HepG2 (cell line): ENCODE data around the gene FAM110A. TPM values are rescaled to one million over a fixed set of nuclear protein-coding genes. Genes with fewer than 3 reads are reported as not detected.

Experiments
- ATF7-NPFF ChIP-seq: sonication (generic); formaldehyde crosslinking; IDR thresholded peaks from 2 replicates; pipeline ENCODE4 v1.8.1; 2023; ENCODE audit warnings: mild to moderate bottlenecking, low read depth, missing genetic modification reagents, moderate library complexity
- EED ChIP-seq: sonication (generic); formaldehyde crosslinking; IDR thresholded peaks from 2 replicates; pipeline ENCODE4 v1.5.0; 2020; ENCODE audit warnings: mild to moderate bottlenecking, missing genetic modification reagents
- MAZ ChIP-seq, 2 experiments: sonication (generic) in 1 of 2; formaldehyde crosslinking in 1 of 2; IDR thresholded peaks; 2 replicates each; pipeline versions ENCODE4 v1.5.0 to v1.6.1; 2012 to 2020; ENCODE audit warnings: low read depth in 2 of 2, mild to moderate bottlenecking in 2 of 2, borderline replicate concordance in 1 of 2, improper control_type of control experiment in 1 of 2, low read length in 1 of 2, missing genetic modification reagents in 1 of 2, moderate library complexity in 1 of 2
- POLR2G ChIP-seq: fragments of 200-400 bp; formaldehyde crosslinking; IDR thresholded peaks from 2 replicates; pipeline ENCODE4 v1.6.1; 2018; ENCODE audit warnings: mild to moderate bottlenecking, low read depth, low read length, moderate library complexity
- RFXANK ChIP-seq: IDR thresholded peaks from 2 replicates; pipeline ENCODE4 v1.6.1; 2016
- SMYD3 ChIP-seq: sonication (generic); formaldehyde crosslinking; IDR thresholded peaks from 2 replicates; pipeline ENCODE4 v1.8.1; 2023; ENCODE audit warnings: mild to moderate bottlenecking, missing genetic modification reagents
- YEATS4 ChIP-seq: sonication (generic); formaldehyde crosslinking; IDR thresholded peaks from 2 replicates; pipeline ENCODE4 v1.4.0; 2020; ENCODE audit warnings: missing genetic modification reagents, borderline replicate concordance
- ZNF326 ChIP-seq: sonication (generic); formaldehyde crosslinking; IDR thresholded peaks from 2 replicates; pipeline ENCODE4 v1.4.0; 2020; ENCODE audit warnings: missing genetic modification reagents, borderline replicate concordance
- ZNF44 ChIP-seq: sonication (generic); formaldehyde crosslinking; IDR thresholded peaks from 2 replicates; pipeline ENCODE4 v1.5.1; 2020; ENCODE audit warnings: mild to moderate bottlenecking, missing genetic modification reagents
- ZNF607 ChIP-seq: sonication (generic); formaldehyde crosslinking; IDR thresholded peaks from 2 replicates; pipeline ENCODE4 v1.5.1; 2020; ENCODE audit warnings: missing genetic modification reagents, mild to moderate bottlenecking, borderline replicate concordance
- polyA plus RNA-seq, 8 experiments: library from polyadenylated mRNA; depleted of rRNA in 3 of 8; stranded (reverse) in 7 of 8; unstranded in 1 of 8; fragments of >200 nt; fragmentation: Illumina TruSeq in 4 of 8; extraction: Trizol in 4 of 8; gene quantifications; 2 replicates each; pipeline versions ENCODE4 v1.2.1 to v1.2.3, GENCODE V29; 2011 to 2016; ENCODE audit warnings: low read depth in 4 of 8, missing spikeins in 1 of 8, mixed read lengths in 1 of 8; ENCODE audit not compliant: insufficient read depth in 1 of 8
- total RNA-seq, 5 experiments: library from RNA; depleted of rRNA; stranded (reverse); fragments of >200 nt; fragmentation: Illumina TruSeq; extraction: Trizol; gene quantifications; 2 replicates each; pipeline ENCODE4 v1.2.3, GENCODE V29; 2016; ENCODE audit warnings: low read depth in 1 of 5
- TF ChIP-seq, protein P1 (sequence below): sonication (generic); formaldehyde crosslinking; IDR thresholded peaks from 2 replicates; pipeline ENCODE4 v1.8.1; 2022; ENCODE audit warnings: low read depth, mild to moderate bottlenecking, missing genetic modification reagents

FAM110A gene
- total and polyA plus RNA-seq, 2 of the 13 experiments (the other 11 are each of a cell fraction or from before 2014, with no cell fraction given), result 1.9 TPM

DNA sequence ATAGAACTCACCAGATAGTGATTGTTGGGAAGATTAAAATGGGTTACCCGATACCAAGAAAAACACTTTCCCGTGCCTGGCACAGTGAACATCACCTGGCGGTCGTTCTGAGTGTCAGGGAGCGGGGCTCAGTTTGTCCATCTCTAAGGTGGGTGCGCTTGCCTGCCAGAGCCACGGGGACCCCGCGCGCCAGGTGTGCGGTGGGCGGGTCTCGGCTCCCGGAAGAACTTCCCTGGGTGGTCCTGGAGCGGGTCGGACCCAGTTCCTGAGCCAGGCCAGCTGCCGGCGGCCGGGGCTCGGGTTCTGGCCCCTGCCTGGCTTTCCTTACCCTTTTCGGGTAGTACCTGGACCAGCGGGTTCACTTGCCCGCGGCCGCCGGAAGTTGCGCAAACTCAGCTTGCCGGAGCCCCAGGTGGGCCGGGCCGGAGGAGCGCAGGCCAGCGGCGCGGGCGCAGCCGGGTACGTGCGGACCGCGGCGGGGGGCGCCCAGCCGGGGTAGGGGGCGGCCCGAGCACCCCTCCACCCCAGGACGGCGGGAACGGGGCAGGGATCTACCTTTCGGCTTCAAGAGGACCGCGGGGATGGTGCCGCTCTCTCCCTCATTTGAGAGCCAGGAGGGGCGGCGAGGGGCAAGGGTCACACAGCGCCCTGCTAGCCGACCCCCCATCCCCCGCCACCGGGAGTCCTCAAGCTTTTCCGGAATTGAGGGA lies 7.5 kb downstream of the FAM110A start (continued):
- TF ChIP-seq, protein P1, sequence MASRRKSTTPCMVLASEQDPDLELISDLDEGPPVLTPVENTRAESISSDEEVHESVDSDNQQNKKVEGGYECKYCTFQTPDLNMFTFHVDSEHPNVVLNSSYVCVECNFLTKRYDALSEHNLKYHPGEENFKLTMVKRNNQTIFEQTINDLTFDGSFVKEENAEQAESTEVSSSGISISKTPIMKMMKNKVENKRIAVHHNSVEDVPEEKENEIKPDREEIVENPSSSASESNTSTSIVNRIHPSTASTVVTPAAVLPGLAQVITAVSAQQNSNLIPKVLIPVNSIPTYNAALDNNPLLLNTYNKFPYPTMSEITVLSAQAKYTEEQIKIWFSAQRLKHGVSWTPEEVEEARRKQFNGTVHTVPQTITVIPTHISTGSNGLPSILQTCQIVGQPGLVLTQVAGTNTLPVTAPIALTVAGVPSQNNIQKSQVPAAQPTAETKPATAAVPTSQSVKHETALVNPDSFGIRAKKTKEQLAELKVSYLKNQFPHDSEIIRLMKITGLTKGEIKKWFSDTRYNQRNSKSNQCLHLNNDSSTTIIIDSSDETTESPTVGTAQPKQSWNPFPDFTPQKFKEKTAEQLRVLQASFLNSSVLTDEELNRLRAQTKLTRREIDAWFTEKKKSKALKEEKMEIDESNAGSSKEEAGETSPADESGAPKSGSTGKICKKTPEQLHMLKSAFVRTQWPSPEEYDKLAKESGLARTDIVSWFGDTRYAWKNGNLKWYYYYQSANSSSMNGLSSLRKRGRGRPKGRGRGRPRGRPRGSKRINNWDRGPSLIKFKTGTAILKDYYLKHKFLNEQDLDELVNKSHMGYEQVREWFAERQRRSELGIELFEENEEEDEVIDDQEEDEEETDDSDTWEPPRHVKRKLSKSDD (CRISPR knock-in tag), result 0 out of 2 replicates have a peak, but pooled peaks have one; percentile 60
- TF ChIP-seq SMYD3 (CRISPR knock-in tag) (no peak), POLR2G (0 out of 2 replicates have a peak, but pooled peaks have one; percentile 30), MAZ (IDR thresholded peaks at IDR 0.05; ENCODE audit: borderline replicate concordance, low read depth, low read length) (no peak), MAZ (CRISPR knock-in tag; IDR thresholded peaks at IDR 0.05; ENCODE audit: low read depth) (peak; percentile 66; the same call in 1 of the 2 replicates), ATF7-NPFF (CRISPR knock-in tag) (0 out of 2 replicates have a peak, but pooled peaks have one; percentile 36), EED (CRISPR knock-in tag) (peak; percentile 47; the same call in 1 of the 2 replicates), ZNF326 (CRISPR knock-in tag) (no peak), ZNF44 (CRISPR knock-in tag) (no peak), YEATS4 (peak; percentile 48; the same call in 1 of the 2 replicates), ZNF607 (CRISPR knock-in tag) (no peak), RFXANK (no peak)
